ENCODE measurements around the gene DLGAP1.

The DLGAP1 gene

DNA sequence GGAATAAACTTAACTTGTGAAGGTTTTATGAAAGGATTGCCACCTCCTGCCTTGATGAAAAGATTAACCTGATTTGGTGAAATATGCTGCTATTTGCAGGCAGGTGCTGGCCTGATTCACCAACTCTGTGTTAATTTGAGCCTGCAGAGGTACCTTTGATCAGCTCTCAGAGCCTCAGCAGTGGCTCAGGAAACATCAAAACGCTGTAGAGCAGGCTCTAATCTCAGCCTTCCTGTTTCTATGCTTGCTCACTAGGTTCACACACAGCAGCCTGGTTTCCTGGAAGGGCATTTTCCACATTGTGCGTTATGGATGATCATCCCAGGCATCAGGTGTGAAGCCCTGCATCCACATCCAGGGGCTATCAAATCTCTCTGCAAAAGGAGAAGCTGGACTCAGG, 988.2 kb downstream of the DLGAP1 start:
- DNase-seq (ENCODE audit: low read depth) = no peak

- no peak for DNase-seq (ENCODE audit: low read depth)
Observed at GRCh38 chr18:3466045-3466444, 989.1 kb downstream of the DLGAP1 start.

DNA sequence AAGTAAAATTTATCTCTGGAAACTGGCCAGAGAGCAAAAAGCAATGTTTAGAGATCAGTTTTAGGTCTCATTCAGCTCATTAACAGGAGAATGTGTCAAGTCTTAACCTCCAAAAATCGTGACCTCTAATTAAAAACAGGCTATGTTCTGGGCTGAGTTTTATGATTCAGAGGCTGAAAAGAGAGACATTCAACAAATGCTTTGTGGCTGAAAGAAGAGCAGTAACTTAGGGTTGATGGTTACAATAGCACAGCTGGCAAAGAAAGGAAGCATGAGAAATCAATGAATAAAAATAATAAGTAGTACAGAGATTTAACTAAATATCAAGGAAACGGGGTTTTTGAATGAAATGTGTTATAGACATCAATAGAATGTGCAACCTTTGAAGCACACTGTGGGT, 992.1 kb downstream of the DLGAP1 start:
- no peak for DNase-seq (ENCODE audit: low read depth)

GRCh38 chr18:3461704-3462103, 993.4 kb downstream of the DLGAP1 start:
- no peak for DNase-seq (ENCODE audit: low read depth)

- DNase-seq (ENCODE audit: low read depth) = no peak
Observed at GRCh38 chr18:3460823-3461398, 994.2 kb downstream of the DLGAP1 start.

DNA sequence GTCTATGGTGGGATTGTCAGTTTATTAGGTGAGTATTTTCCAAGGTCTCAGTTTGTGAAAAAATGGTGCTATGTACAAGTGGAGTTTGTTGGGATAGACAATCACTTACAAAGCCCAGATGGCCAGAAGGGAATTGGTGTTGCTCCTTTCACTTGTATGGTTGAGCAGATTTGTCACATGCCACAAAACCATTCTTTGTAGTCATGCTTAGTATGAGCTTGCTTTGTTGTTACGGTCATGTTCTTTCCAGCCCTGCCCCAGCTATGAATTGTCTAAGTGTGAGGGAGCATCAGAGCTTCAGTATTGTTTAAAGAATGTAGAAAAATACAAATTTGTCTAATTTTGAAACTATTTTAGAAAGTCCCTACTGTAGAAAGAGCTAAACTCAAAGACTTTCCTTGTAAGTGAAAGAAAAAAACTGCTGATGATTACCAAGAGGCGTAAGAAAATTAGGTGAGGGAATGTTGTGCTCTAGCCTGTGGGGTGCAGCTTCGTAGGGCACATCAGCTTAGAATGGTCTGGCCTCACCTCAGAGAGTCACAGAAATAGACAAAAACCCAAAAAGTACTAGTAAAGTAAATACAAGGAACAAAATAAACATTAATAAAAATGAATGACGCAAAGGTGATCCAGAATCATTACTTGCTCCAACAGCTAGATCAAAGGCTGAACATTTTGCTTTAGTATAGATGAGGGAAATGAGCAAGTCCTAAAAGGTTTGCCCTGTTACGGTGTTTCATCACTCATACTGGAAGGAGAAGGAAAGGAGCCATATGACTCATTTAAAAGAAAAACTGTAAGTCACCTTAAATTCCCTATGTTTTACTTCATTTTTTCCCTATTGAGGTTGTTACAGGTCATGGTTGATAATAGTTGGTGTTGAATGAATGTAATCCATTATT, 995.9 kb downstream of the DLGAP1 start:
- DNase-seq (ENCODE audit: low read depth) = no peak

DNA sequence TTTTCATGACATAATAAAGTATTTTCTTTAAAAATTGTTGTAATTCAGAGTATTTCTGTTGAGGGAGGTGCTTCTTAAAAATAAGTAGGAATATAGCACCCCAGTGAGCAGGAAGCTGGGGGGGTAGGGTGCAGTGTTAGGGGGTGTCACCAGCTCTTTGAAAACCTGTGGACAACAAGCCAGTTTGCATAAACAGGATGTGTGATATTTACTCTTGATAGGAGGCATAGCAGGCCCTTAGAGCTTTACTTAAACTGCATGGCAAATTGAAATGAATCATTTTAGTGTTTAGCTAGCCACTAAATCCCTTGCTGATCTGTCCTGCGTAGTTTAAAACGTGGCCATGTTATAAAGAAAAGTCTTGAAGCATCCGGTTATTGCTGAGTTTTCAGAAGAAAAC, 996.7 kb downstream of the DLGAP1 start:
- no peak for DNase-seq (ENCODE audit: low read depth)

- DNase-seq (ENCODE audit: low read depth) = no peak
Observed at GRCh38 chr18:3457261-3457724, 997.8 kb downstream of the DLGAP1 start.

DNA sequence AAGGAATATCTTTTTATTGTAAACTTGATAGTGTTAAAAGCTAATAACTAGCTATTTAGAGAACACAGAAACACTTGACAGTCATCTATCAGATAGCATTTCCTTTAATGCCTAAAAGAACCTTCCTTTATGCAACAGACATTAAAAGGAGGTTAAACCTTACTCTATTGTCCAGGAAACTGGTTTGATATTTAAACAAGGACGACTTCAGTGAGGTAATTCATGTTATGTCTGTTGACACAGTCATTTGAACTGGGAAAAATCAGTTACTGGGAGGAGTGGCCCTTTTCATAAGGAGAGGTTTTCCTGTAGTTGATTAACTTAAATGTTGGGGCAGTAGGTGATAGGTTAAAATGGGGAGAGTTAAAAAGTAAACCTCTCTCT, 998.4 kb downstream of the DLGAP1 start:
- no peak for DNase-seq (ENCODE audit: low read depth)

- no peak for DNase-seq (ENCODE audit: low read depth)
Observed at GRCh38 chr18:3455907-3456685, 999.0 kb downstream of the DLGAP1 start.

- no peak for DNase-seq (ENCODE audit: low read depth)
Observed at GRCh38 chr18:3455090-3455635, 999.9 kb downstream of the DLGAP1 start.

GRCh38 chr18:3454365-3455089, 1000.6 kb downstream of the DLGAP1 start:
- no peak for DNase-seq (ENCODE audit: low read depth)

DNA sequence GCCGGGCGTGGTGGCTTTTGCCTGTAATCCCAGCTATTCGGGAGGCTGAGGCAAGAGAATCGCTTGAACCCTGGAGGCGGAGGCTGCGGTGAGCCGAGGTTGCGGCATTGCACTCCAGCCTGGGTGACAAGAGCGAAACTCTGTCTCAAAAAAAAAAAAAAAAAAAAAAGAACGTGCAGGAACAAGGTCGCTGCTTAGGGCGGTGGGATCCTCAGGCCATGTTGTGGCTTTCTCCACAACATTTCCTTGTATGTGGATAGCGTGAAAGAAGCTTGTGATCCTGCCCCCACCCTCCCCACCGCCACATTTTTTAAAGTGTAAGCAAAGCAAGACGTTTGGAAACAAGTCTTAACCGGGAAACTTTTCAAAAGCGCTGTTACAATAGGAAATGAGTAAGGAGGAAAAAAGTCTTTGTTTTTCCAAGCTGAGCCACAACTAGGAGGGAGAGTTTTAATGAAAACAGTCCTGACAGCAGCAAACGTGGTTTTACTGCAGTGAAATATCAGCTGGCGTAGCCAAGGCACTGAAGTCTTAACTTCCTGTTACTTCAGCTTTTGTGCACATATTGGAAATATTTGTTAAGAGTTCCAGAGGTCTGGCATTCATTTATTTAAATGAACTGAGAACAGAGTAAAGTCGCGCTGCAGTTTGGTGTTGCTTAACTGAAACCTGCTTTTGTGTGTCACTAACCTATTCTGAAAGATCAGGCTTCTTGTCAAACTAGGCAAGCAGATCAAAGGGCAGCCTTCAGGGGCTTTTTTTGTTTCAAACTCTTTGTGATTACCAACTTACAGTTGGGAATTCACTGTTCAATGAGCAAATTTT, 1001.4 kb downstream of the DLGAP1 start:
- DNase-seq (ENCODE audit: low read depth) = no peak

DNA sequence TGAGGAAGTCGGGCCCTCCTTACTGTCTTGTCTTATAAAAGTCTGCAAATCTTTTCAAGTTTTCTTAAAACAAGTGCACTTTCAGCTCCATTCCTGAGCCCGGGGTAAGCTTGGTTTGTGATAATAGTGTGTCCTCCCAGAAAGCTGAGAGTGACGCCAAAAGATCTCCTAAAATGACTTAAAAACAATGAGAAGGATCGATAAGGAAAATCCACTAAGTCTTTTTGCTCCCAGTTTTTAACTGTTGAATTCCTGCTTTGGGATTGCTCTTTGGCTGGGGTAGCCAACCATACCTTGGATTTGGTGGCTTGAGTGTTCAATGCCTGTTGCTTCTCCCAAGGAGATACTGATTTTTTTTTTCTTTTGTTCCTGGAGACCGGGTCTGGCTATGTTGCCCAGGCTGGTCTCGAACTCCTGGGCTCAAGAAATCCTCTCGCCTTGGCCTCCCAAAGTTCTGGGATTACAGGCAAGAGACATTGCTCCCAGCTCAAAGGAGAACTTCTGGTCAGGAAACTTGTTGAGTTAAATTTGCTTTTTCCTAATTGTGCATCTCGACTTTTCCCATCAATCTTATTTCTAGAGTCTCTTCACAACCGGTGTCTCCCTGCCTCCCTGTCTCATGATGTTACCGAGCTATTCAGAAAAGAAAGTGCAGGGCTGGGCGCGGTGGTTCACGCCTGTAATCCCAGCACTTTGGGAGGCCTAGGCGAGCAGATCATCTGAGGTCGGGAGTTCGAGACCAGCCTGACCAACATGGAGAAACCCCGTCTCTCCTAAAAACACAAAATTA, 1002.2 kb downstream of the DLGAP1 start:
- no peak for DNase-seq (ENCODE audit: low read depth)

- DNase-seq (ENCODE audit: low read depth) = peak; percentile 18
Observed at GRCh38 chr18:3451989-3452749, 1002.9 kb downstream of the DLGAP1 start.

- DNase-seq (ENCODE audit: low read depth) = peak; percentile 75
Observed at GRCh38 chr18:3451183-3451988, 1003.7 kb downstream of the DLGAP1 start.

DNA sequence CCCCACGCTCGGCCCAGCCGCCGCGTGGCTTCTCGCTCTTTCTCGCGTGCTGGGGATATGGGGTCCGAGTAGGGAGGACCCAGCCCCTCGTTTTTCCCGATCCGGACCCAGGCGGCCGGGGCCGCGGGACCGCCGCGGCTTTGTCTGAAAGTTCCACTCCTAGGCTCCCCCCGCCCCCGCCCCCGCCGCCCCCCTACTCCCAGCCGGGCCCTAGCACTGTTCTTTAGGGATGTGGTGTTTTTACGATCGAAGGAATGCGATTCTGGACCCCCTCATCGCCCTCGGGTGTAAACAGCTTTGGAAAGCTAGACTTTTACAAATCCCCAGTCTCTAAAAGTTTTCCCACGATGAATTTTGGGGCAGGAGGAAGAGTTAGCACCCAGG, 1004.3 kb downstream of the DLGAP1 start:
- DNase-seq (ENCODE audit: low read depth) = no peak

DNA sequence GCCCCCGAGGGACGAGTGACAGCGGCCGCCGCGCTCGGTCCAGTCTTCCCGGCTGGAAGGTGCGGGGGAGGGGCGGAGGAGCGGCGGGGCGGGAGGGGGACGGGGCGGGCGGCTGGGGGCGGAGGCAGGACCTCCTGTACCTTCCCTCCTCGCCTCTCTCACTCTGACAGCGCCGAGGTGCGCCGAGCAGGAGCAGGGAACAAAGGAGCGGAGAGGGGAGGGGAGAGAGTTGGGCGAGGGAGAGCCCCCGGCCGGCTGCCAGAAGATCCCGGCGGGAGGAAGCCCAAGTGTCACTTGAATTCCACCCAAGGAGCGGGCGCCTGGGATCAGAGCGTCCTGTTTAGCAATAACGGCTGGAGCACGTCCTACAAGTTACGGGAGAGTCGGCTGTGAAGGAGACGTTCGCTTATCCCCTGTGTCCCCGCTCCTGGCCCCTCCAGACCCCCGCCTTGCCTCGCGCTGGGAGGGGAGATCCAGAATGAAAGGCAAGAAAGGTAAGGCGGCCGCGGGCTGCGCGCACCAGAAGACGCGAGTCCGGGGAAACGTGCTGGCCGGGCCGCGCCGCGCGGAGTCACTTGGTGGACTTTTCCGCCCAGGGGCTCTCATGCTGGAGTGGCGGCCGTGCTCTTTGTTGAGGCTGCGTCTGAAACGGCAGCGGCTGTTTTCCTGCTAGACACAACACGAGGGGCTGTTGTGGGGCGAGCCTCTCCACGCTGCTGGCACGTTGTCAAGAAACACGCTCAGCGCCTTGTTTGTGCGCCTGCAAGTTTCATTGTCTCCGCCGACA, 1004.9 kb downstream of the DLGAP1 start, which contains the start of gene TGIF1:
Gene TGIF1 (plus strand): TSS at position 161 of the 787 bp plus-strand sequence. CDS start 318 bp downstream, at position 479.
- DNase-seq (ENCODE audit: low read depth) = peak; percentile 66

Measured in activated T-cell treated with anti-CD3 and anti-CD28 coated beads for 1 hour (primary cell).